HUES48 (cell line): ENCODE data around the gene ZNF263.

Experiments
- H3K27ac ChIP-seq: one replicate; pipeline ENCODE4 v1.7.0; 2013; ENCODE audit warnings: low read depth, low read length, inconsistent platforms
- H3K27me3 ChIP-seq: 2 replicates; pipeline ENCODE4 v1.6.1; 2013; ENCODE audit warnings: mild to moderate bottlenecking, low read length; ENCODE audit not compliant: control insufficient read depth, insufficient read depth
- H3K36me3 ChIP-seq: 2 replicates; pipeline ENCODE4 v1.6.1; 2013; ENCODE audit warnings: low read length; ENCODE audit not compliant: control insufficient read depth, insufficient read depth
- H3K4me1 ChIP-seq: 2 replicates; pipeline ENCODE4 v1.6.1; 2013; ENCODE audit warnings: mild to moderate bottlenecking, low read length; ENCODE audit not compliant: control insufficient read depth, insufficient read depth
- H3K4me3 ChIP-seq: 2 replicates; pipeline ENCODE4 v1.5.1; 2013; ENCODE audit warnings: mild to moderate bottlenecking, low read depth, low read length
- H3K9ac ChIP-seq: 2 replicates; pipeline ENCODE4 v1.6.1; 2013; ENCODE audit warnings: mild to moderate bottlenecking, low read depth, low read length, moderate library complexity
- H3K9me3 ChIP-seq: 2 replicates; pipeline ENCODE4 v1.6.1; 2013; ENCODE audit warnings: low read length; ENCODE audit not compliant: control insufficient read depth, insufficient read depth

ZNF263 gene

GRCh38 chr16:3249020-3249419 is 34.3 kb upstream of the ZNF263 start:
- Histone ChIP-seq H3K36me3 (no peaks in the 10 kb centered on the region), H3K9ac (no peak overlapping the region)

GRCh38 chr16:3249451-3249850 is 33.8 kb upstream of the ZNF263 start:
- H3K4me3 ChIP-seq = no peak overlapping the region
- H3K36me3 ChIP-seq = no peaks in the 10 kb centered on the region
- H3K9ac ChIP-seq = no peak overlapping the region
- no peaks in the 10 kb centered on the region for H3K4me1 ChIP-seq
- no peaks in the 10 kb centered on the region for H3K27me3 ChIP-seq
- peaks cover 9% of the 10 kb centered on the region for H3K9me3 ChIP-seq
- no peak overlapping the region for H3K27ac ChIP-seq

More at GRCh38 chr16:3249020-3249419, 34.3 kb upstream of the ZNF263 start:
- H3K4me3 ChIP-seq = no peak overlapping the region
- H3K27ac ChIP-seq = no peak overlapping the region
- H3K27me3 ChIP-seq = no peaks in the 10 kb centered on the region
- H3K4me1 ChIP-seq = no peaks in the 10 kb centered on the region
- peaks cover 13% of the 10 kb centered on the region for H3K9me3 ChIP-seq

GRCh38 chr16:3252967-3253366 is 30.3 kb upstream of the ZNF263 start:
- no peak overlapping the region for H3K9ac ChIP-seq
- no peaks in the 10 kb centered on the region for H3K36me3 ChIP-seq
- peaks cover 9% of the 10 kb centered on the region; the same call in 1 of the 2 replicates for H3K9me3 ChIP-seq
- no peaks in the 10 kb centered on the region for H3K27me3 ChIP-seq
- no peak overlapping the region for H3K4me3 ChIP-seq
- no peaks in the 10 kb centered on the region for H3K4me1 ChIP-seq
- H3K27ac ChIP-seq = no peak overlapping the region

- Histone ChIP-seq H3K4me1 (no peaks in the 10 kb centered on the region), H3K9me3 (peaks cover 9% of the 10 kb centered on the region; the same call in 1 of the 2 replicates), H3K4me3 (no peak overlapping the region), H3K9ac (no peak overlapping the region), H3K27me3 (no peaks in the 10 kb centered on the region), H3K36me3 (no peaks in the 10 kb centered on the region), H3K27ac (no peak overlapping the region)
These were observed 29.0 kb upstream of the ZNF263 start for GRCh38 chr16:3254309-3254708.

GRCh38 chr16:3256146-3256865 is 27.0 kb upstream of the ZNF263 start, which contains the start of gene MEFV:
MEFV (minus strand) TSS chr16:3256633; CDS start chr16:3256587, 46 bp downstream.
- Histone ChIP-seq H3K4me3 (no peak within 1 kb of the TSS), H3K36me3 (no peaks in the 10 kb centered on the region), H3K4me1 (no peaks in the 10 kb centered on the region), H3K9me3 (0 out of 2 replicates have a peak, but pooled peaks cover 5% of the 10 kb centered on the region), H3K27ac (no peak within 1 kb of the TSS), H3K27me3 (no peaks in the 10 kb centered on the region), H3K9ac (no peak within 1 kb of the TSS)

- H3K27me3 ChIP-seq = no peaks in the 10 kb centered on the region
- H3K4me3 ChIP-seq = no peak overlapping the region
- H3K4me1 ChIP-seq = no peaks in the 10 kb centered on the region
- 0 out of 2 replicates have a peak, but pooled peaks cover 5% of the 10 kb centered on the region for H3K9me3 ChIP-seq
- no peak overlapping the region for H3K9ac ChIP-seq
- H3K27ac ChIP-seq = no peak overlapping the region
- H3K36me3 ChIP-seq = no peaks in the 10 kb centered on the region
These were observed 26.3 kb upstream of the ZNF263 start for GRCh38 chr16:3256866-3257465.

- no peaks in the 10 kb centered on the region for H3K36me3 ChIP-seq
- H3K9me3 ChIP-seq = peaks cover 6% of the 10 kb centered on the region; the same call in 1 of the 2 replicates
- no peaks in the 10 kb centered on the region for H3K4me1 ChIP-seq
- no peak overlapping the region for H3K4me3 ChIP-seq
- H3K9ac ChIP-seq = no peak overlapping the region
- no peak overlapping the region for H3K27ac ChIP-seq
- no peaks in the 10 kb centered on the region; the same call in 1 of the 2 replicates for H3K27me3 ChIP-seq
These were observed 23.5 kb upstream of the ZNF263 start for GRCh38 chr16:3259836-3260235.

- H3K36me3 ChIP-seq = no peaks in the 10 kb centered on the region
- H3K27ac ChIP-seq = no peak overlapping the region
- H3K9ac ChIP-seq = no peak overlapping the region
- H3K4me1 ChIP-seq = no peaks in the 10 kb centered on the region
- peaks cover 10% of the 10 kb centered on the region; the same call in 1 of the 2 replicates for H3K9me3 ChIP-seq
- H3K27me3 ChIP-seq = no peaks in the 10 kb centered on the region; the same call in 1 of the 2 replicates
- H3K4me3 ChIP-seq = no peak overlapping the region
These were observed 20.8 kb upstream of the ZNF263 start for GRCh38 chr16:3262517-3262916.

GRCh38 chr16:3264137-3265036 is 18.9 kb upstream of the ZNF263 start:
- Histone ChIP-seq H3K36me3 (no peaks in the 10 kb centered on the region), H3K27ac (peak overlapping the region; percentile 67), H3K27me3 (no peaks in the 10 kb centered on the region; the same call in 1 of the 2 replicates), H3K9me3 (peaks cover 10% of the 10 kb centered on the region), H3K9ac (no peak overlapping the region), H3K4me3 (peak overlapping the region; percentile 69), H3K4me1 (no peaks in the 10 kb centered on the region)

GRCh38 chr16:3266873-3267537 is 16.3 kb upstream of the ZNF263 start:
- Histone ChIP-seq H3K4me1 (no peaks in the 10 kb centered on the region), H3K9ac (no peak overlapping the region), H3K36me3 (no peaks in the 10 kb centered on the region), H3K27me3 (no peaks in the 10 kb centered on the region; the same call in 1 of the 2 replicates), H3K4me3 (no peak overlapping the region), H3K9me3 (peaks cover 10% of the 10 kb centered on the region), H3K27ac (no peak overlapping the region)
